A673 (cell line): ENCODE data around the gene LMO7. TPM values are rescaled to one million over a fixed set of nuclear protein-coding genes. Genes with fewer than 3 reads are reported as not detected.

Experiments used
- BruUV-seq: library from RNA; stranded (reverse); fragments of 400-500 nt; replicated peaks from 2 replicates; lab custom pipeline; 2021; lab: Mats Ljungman, UMichigan
- CTCF ChIA-PET: fragments of 300-600 bp; sonication (Branson Sonifier 250); formaldehyde crosslinking; loops from one replicate; lab custom pipeline; 2022; ENCODE audit warnings: antibody characterized with exemption; lab: Charles Lee
- POLR2A ChIA-PET: fragments of 300-600 bp; sonication (Branson Sonifier 250); formaldehyde crosslinking; loops from one replicate; lab custom pipeline; 2022; ENCODE audit warnings: antibody characterized with exemption; ENCODE audit not compliant: low non-redundant PET; lab: Charles Lee
- DNase-seq: peaks from one replicate; pipeline ENCODE4 v3.0.0-alpha.2; 2015; ENCODE audit warnings: low spot score
- H3K27ac ChIP-seq: fragments of 200-600 bp; sonication (generic); 2 replicates; pipeline ENCODE4 v1.5.1; 2016; ENCODE audit warnings: mixed run types, low read depth, mild to moderate bottlenecking, mixed read lengths, antibody characterized with exemption, low read length; ENCODE audit not compliant: poor library complexity, severe bottlenecking
- H3K27me3 ChIP-seq: fragments of 200-600 bp; sonication (generic); replicated peaks from 2 replicates; pipeline ENCODE4 v1.6.1; 2017; ENCODE audit warnings: mixed run types, low read depth, mild to moderate bottlenecking, mixed read lengths, antibody characterized with exemption, low read length; ENCODE audit not compliant: insufficient read depth, poor library complexity
- H3K36me3 ChIP-seq: fragments of 200-600 bp; sonication (generic); 2 replicates; pipeline ENCODE4 v1.6.1; 2016; ENCODE audit warnings: mixed run types, mild to moderate bottlenecking, mixed read lengths, antibody characterized with exemption, low read length; ENCODE audit not compliant: insufficient read depth, poor library complexity, severe bottlenecking
- H3K4me1 ChIP-seq: fragments of 200-600 bp; sonication (generic); 2 replicates; pipeline ENCODE4 v1.6.1; 2017; ENCODE audit warnings: mixed run types, mild to moderate bottlenecking, mixed read lengths, antibody characterized with exemption, low read length; ENCODE audit not compliant: insufficient read depth, poor library complexity, severe bottlenecking
- H3K4me3 ChIP-seq: fragments of 200-600 bp; sonication (generic); 2 replicates; pipeline ENCODE4 v1.5.1; 2016; ENCODE audit warnings: low read depth, mixed run types, mild to moderate bottlenecking, mixed read lengths, low read length; ENCODE audit not compliant: poor library complexity, severe bottlenecking
- H3K9me3 ChIP-seq: fragments of 200-600 bp; sonication (generic); 2 replicates; pipeline ENCODE4 v1.6.1; 2016; ENCODE audit warnings: mixed run types, low read depth, mild to moderate bottlenecking, mixed read lengths, antibody characterized with exemption, low read length; ENCODE audit not compliant: poor library complexity, severe bottlenecking
- EZH2 ChIP-seq: fragments of 200-600 bp; sonication (generic); IDR thresholded peaks from 2 replicates; pipeline ENCODE4 v1.6.1; 2017; ENCODE audit warnings: borderline replicate concordance, low read depth, mild to moderate bottlenecking, mixed read lengths, antibody characterized with exemption, low read length; ENCODE audit not compliant: poor library complexity, severe bottlenecking
- intact Hi-C: fragments of 100-400 bp; cut with micrococcal nuclease; formaldehyde crosslinking; loops from one replicate; pipeline ENCODE4 v1.10.0; 2022; ENCODE audit not compliant: unreplicated experiment
- total RNA-seq: library from RNA; stranded (reverse); gene quantifications from 2 replicates; pipeline ENCODE4 v1.2.3, GENCODE V29; 2021
- TF ChIP-seq, protein P1 (sequence below): fragments of 300-800, 200-600 bp; sonication (generic); conservative IDR thresholded peaks from 2 replicates; pipeline ENCODE4 v1.5.1; 2017; ENCODE audit warnings: low read depth, mild to moderate bottlenecking, antibody characterized with exemption, low read length, moderate library complexity, mixed read lengths

The LMO7 gene
- total RNA-seq, 1 experiment from 2014 or later: 20.3 TPM

- peaks cover 10% of the 10 kb centered on the region for H3K9me3 ChIP-seq
- no peaks in the 10 kb centered on the region for H3K27me3 ChIP-seq
- intact Hi-C loops: no loop called here
- no TSS peak for BruUV-seq
- ChIA-PET CTCF (no interaction called here), POLR2A (no interaction called here)
- no peaks in the 10 kb centered on the region for H3K36me3 ChIP-seq
- H3K4me1 ChIP-seq: peaks cover 24% of the 10 kb centered on the region
- no peak for TF ChIP-seq EZH2
- TF ChIP-seq, protein P1, sequence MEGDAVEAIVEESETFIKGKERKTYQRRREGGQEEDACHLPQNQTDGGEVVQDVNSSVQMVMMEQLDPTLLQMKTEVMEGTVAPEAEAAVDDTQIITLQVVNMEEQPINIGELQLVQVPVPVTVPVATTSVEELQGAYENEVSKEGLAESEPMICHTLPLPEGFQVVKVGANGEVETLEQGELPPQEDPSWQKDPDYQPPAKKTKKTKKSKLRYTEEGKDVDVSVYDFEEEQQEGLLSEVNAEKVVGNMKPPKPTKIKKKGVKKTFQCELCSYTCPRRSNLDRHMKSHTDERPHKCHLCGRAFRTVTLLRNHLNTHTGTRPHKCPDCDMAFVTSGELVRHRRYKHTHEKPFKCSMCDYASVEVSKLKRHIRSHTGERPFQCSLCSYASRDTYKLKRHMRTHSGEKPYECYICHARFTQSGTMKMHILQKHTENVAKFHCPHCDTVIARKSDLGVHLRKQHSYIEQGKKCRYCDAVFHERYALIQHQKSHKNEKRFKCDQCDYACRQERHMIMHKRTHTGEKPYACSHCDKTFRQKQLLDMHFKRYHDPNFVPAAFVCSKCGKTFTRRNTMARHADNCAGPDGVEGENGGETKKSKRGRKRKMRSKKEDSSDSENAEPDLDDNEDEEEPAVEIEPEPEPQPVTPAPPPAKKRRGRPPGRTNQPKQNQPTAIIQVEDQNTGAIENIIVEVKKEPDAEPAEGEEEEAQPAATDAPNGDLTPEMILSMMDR: no peak
- no peak overlapping the region for H3K27ac ChIP-seq
- DNase-seq: no peak
- H3K4me3 ChIP-seq: no peak overlapping the region
These were observed 147.9 kb downstream of the LMO7 start for GRCh38 chr13:75784003-75784402.

DNA sequence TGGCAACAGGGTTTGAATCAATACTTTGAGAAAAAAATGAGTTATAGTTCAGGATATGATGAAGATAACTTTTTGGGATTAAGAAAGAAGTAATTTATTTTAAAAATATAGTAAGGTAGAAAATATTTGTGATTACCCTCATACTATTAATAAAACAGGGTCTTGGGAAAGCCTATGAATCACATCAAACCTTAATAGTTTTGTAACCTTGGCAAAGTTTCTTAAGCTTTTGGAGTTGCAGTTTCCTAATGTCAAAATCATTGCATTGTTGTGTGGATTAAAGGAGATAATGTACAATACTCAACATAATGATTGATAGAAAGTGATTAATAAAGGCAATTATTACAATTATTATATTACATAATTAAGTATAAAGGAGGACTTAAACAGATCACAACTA is 149.0 kb downstream of the LMO7 start:
- Histone ChIP-seq H3K9me3 (peaks cover 7% of the 10 kb centered on the region), H3K27me3 (no peaks in the 10 kb centered on the region), H3K27ac (no peak overlapping the region), H3K36me3 (no peaks in the 10 kb centered on the region), H3K4me1 (peaks cover 24% of the 10 kb centered on the region), H3K4me3 (no peak overlapping the region)
- no TSS peak for BruUV-seq
- intact Hi-C loops: no loop called here
- POLR2A ChIA-PET: no interaction called here
- CTCF ChIA-PET: no interaction called here
- no peak for DNase-seq
- TF ChIP-seq, protein P1: no peak
- no peak for TF ChIP-seq EZH2

- intact Hi-C loops: no loop called here
- no TSS peak for BruUV-seq
- H3K4me3 ChIP-seq: no peak overlapping the region
- TF ChIP-seq, protein P1: no peak
- TF ChIP-seq EZH2: no peak
- no peaks in the 10 kb centered on the region for H3K36me3 ChIP-seq
- H3K27me3 ChIP-seq: no peaks in the 10 kb centered on the region
- ChIA-PET POLR2A (no interaction called here), CTCF (no interaction called here)
- H3K4me1 ChIP-seq: peaks cover 24% of the 10 kb centered on the region
- no peak overlapping the region for H3K27ac ChIP-seq
- peak; percentile 31 for DNase-seq
- H3K9me3 ChIP-seq: peaks cover 5% of the 10 kb centered on the region
These were observed 151.3 kb downstream of the LMO7 start for GRCh38 chr13:75787249-75787928.
